ENCODE data around the gene TSHZ2. TPM values are rescaled to one million over a fixed set of nuclear protein-coding genes. Genes with fewer than 3 reads are reported as not detected.

Gene TSHZ2
- total RNA-seq, 3 donors from 2014 or later (not counting 1 experiment from before 2014, with no cell fraction given): 1.8 to 1.9 TPM; not detected in 1

GRCh38 chr20:53190225-53190624, 218.1 kb downstream of the TSHZ2 start:
- Mint-ChIP-seq H3K27me3 (ENCODE audit: low read depth in 2 of 2) (peaks cover 19 to 28% of the 10 kb centered on the region in 2 donors), H3K4me3 (no peak overlapping the region), H3K9me3 (no peaks in the 10 kb centered on the region), H3K4me1 (no peaks in the 10 kb centered on the region), H3K27ac (no peak overlapping the region), H3K36me3 (no peaks in the 10 kb centered on the region)
- no peak overlapping the region for H3K4me3 ChIP-seq (ENCODE audit: low read length)
- ATAC-seq (no peak), DNase-seq (no peak)
- intact Hi-C loops (cut with micrococcal nuclease): no loop called here
- WGBS (ENCODE audit: insufficient coverage): 89% methylated on average over 6 of the region's 6 CpGs
- H3K27me3 ChIP-seq (ENCODE audit: control insufficient read depth, insufficient read depth, low read length): peaks cover 2% of the 10 kb centered on the region
- H3K4me1 ChIP-seq (ENCODE audit: control insufficient read depth, insufficient read depth, low read length): no peaks in the 10 kb centered on the region
- H3K9me3 ChIP-seq (ENCODE audit: control insufficient read depth, insufficient read depth, low read length): no peaks in the 10 kb centered on the region
- H3K27ac ChIP-seq (ENCODE audit: low read length): no peak overlapping the region
- TF ChIP-seq, protein P1, sequence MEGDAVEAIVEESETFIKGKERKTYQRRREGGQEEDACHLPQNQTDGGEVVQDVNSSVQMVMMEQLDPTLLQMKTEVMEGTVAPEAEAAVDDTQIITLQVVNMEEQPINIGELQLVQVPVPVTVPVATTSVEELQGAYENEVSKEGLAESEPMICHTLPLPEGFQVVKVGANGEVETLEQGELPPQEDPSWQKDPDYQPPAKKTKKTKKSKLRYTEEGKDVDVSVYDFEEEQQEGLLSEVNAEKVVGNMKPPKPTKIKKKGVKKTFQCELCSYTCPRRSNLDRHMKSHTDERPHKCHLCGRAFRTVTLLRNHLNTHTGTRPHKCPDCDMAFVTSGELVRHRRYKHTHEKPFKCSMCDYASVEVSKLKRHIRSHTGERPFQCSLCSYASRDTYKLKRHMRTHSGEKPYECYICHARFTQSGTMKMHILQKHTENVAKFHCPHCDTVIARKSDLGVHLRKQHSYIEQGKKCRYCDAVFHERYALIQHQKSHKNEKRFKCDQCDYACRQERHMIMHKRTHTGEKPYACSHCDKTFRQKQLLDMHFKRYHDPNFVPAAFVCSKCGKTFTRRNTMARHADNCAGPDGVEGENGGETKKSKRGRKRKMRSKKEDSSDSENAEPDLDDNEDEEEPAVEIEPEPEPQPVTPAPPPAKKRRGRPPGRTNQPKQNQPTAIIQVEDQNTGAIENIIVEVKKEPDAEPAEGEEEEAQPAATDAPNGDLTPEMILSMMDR (IDR thresholded peaks at IDR 0.05): no peak
- H3K36me3 ChIP-seq (ENCODE audit: control insufficient read depth, insufficient read depth, low read length): no peaks in the 10 kb centered on the region

DNA sequence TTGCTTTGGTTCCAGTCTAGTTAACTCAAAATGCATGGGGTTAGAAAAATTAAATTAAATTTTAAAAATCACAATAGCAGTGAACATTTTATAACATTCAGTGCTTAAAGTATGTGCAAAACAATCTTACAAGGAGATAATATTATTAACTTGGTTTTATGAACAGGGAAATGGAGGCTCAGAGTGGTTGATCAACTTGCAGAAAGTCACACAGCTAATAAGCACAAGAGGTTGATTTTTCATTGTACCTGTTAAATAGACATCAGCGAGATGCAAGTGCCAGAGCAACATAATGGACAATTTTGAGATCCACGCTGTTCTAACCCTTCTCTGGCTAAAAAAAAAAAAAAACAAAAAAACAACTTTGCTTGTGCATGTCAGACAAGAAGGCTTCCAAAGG, 219.8 kb downstream of the TSHZ2 start:
- H3K9me3 ChIP-seq (ENCODE audit: control insufficient read depth, insufficient read depth, low read length): no peaks in the 10 kb centered on the region
- Mint-ChIP-seq H3K9me3 (no peaks in the 10 kb centered on the region), H3K36me3 (no peaks in the 10 kb centered on the region), H3K27me3 (ENCODE audit: low read depth in 2 of 2) (peaks cover 13 to 26% of the 10 kb centered on the region in 2 donors), H3K4me1 (no peaks in the 10 kb centered on the region), H3K27ac (no peak overlapping the region), H3K4me3 (no peak overlapping the region)
- intact Hi-C loops (cut with micrococcal nuclease): no loop called here
- ATAC-seq (no peak), DNase-seq (no peak)
- no peak overlapping the region for H3K4me3 ChIP-seq (ENCODE audit: low read length)
- no peaks in the 10 kb centered on the region for H3K36me3 ChIP-seq (ENCODE audit: control insufficient read depth, insufficient read depth, low read length)
- H3K4me1 ChIP-seq (ENCODE audit: control insufficient read depth, insufficient read depth, low read length): no peaks in the 10 kb centered on the region
- 76% methylated on average over 2 of the region's 2 CpGs for WGBS (ENCODE audit: insufficient coverage)
- TF ChIP-seq, protein P1 (IDR thresholded peaks at IDR 0.05): no peak
- peaks cover 2% of the 10 kb centered on the region for H3K27me3 ChIP-seq (ENCODE audit: control insufficient read depth, insufficient read depth, low read length)
- no peak overlapping the region for H3K27ac ChIP-seq (ENCODE audit: low read length)

- intact Hi-C loops (cut with micrococcal nuclease): no loop called here
- WGBS (ENCODE audit: insufficient coverage): 75% methylated on average over 7 of the region's 11 CpGs
- Histone ChIP-seq H3K4me3 (ENCODE audit: low read length) (no peak overlapping the region), H3K4me1 (ENCODE audit: control insufficient read depth, insufficient read depth, low read length) (no peaks in the 10 kb centered on the region), H3K27ac (ENCODE audit: low read length) (no peak overlapping the region), H3K36me3 (ENCODE audit: control insufficient read depth, insufficient read depth, low read length) (no peaks in the 10 kb centered on the region), H3K9me3 (ENCODE audit: control insufficient read depth, insufficient read depth, low read length) (no peaks in the 10 kb centered on the region), H3K27me3 (ENCODE audit: control insufficient read depth, insufficient read depth, low read length) (peaks cover 2% of the 10 kb centered on the region)
- H3K27ac Mint-ChIP-seq: no peak overlapping the region
- no peak for ATAC-seq
- peaks cover 8 to 31% of the 10 kb centered on the region in 2 donors for H3K27me3 Mint-ChIP-seq (ENCODE audit: low read depth in 2 of 2)
- H3K4me1 Mint-ChIP-seq: no peaks in the 10 kb centered on the region
- H3K4me3 Mint-ChIP-seq: no peak overlapping the region
- no peaks in the 10 kb centered on the region for H3K9me3 Mint-ChIP-seq
- H3K36me3 Mint-ChIP-seq: no peaks in the 10 kb centered on the region
- DNase-seq: no peak
- TF ChIP-seq, protein P1 (IDR thresholded peaks at IDR 0.05): no peak
Observed at GRCh38 chr20:53194306-53195290, 222.4 kb downstream of the TSHZ2 start.
